ENCODE measurements around the gene INSL3. TPM values are rescaled to one million over a fixed set of nuclear protein-coding genes. Genes with fewer than 3 reads are reported as not detected.

The INSL3 gene
- total and polyA plus RNA-seq, 2 of the 13 experiments (the other 11 are each of a cell fraction or from before 2014, with no cell fraction given), result 0.30 TPM; not detected in 1

DNA sequence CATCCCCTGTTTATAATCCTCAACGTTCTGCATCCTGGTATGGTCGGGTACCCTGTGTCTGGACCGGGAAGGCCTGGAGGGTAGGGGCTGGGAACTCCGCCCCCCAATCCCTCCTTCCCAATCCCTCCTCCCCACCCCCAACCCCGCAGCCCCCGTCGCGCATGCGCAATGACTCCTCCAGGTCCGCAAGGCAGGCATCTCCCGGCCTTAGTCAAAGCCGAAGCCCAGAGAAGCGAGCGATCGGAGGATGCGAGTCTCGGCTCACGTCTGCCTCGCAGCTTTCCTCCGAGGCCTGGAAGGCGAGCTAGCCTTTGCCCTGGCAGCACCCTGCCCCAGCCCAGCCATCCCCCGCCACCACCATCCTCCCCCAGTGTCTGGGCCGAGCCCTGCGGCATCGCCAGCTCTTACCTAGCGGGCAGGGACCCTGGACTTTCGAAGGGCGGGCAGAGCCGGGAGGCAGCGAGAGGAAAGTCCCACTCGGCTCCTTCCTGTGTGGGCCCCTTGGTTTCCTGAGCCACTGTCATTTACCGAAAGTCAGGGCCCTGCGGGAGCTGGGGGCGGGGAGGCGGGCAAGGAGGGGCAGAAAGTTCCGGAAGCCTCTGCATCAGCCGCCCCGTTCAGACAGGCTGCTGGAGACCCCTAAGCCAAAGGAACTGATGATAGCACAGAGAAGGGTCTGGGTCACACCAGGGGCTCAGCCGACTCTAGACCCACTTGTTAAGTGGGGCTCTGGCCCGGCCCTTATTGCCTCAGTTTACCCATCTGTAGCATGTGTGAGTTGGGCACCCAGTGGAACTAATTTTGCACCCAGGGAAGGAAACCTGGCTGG is 26.4 kb upstream of the INSL3 start, which contains the start of gene JAK3 (continued):
- TF ChIP-seq STAG1 (CRISPR knock-in tag; IDR thresholded peaks at IDR 0.05), result no peak
- no peak for TF ChIP-seq BHLHE40 (IDR thresholded peaks at IDR 0.05; ENCODE audit: low read length)
- TF ChIP-seq NFIB (CRISPR knock-in tag; IDR thresholded peaks at IDR 0.05; ENCODE audit: borderline replicate concordance), result no peak
- no peak for TF ChIP-seq TBL1XR1 (IDR thresholded peaks at IDR 0.05; ENCODE audit: borderline replicate concordance, low read length, partially characterized antibody)
- 0 out of 2 replicates have a peak, but pooled peaks have one; percentile 24 for TF ChIP-seq ZMYM3 (CRISPR knock-in tag; IDR thresholded peaks at IDR 0.05)
- TF ChIP-seq ZBTB38 (CRISPR knock-in tag; IDR thresholded peaks at IDR 0.05), result no peak
- 0 out of 2 replicates have a peak, but pooled peaks have one; percentile 23 for TF ChIP-seq SIN3A (IDR thresholded peaks at IDR 0.05; ENCODE audit: borderline replicate concordance, low read depth, low read length)
- TF ChIP-seq ZNF616 (CRISPR knock-in tag; IDR thresholded peaks at IDR 0.05; ENCODE audit: low read depth), result no peak
- TF ChIP-seq NR3C1 (CRISPR knock-in tag; IDR thresholded peaks at IDR 0.05), result no peak
- TF ChIP-seq TARDBP (CRISPR knock-in tag; IDR thresholded peaks at IDR 0.05), result no peak
- no peak for TF ChIP-seq TP53 (CRISPR knock-in tag; conservative IDR thresholded peaks at IDR 0.05)
- TF ChIP-seq ELF4 (CRISPR knock-in tag; IDR thresholded peaks at IDR 0.05; ENCODE audit: borderline replicate concordance), result no peak
- TF ChIP-seq, protein P1, sequence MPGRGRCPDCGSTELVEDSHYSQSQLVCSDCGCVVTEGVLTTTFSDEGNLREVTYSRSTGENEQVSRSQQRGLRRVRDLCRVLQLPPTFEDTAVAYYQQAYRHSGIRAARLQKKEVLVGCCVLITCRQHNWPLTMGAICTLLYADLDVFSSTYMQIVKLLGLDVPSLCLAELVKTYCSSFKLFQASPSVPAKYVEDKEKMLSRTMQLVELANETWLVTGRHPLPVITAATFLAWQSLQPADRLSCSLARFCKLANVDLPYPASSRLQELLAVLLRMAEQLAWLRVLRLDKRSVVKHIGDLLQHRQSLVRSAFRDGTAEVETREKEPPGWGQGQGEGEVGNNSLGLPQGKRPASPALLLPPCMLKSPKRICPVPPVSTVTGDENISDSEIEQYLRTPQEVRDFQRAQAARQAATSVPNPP (CRISPR knock-in tag; IDR thresholded peaks at IDR 0.05), result no peak
- no peak for TF ChIP-seq ZFP82 (CRISPR knock-in tag; IDR thresholded peaks at IDR 0.05; ENCODE audit: borderline replicate concordance)
- no peak for TF ChIP-seq TMF1 (CRISPR knock-in tag; IDR thresholded peaks at IDR 0.05; ENCODE audit: low read depth)
- TF ChIP-seq, protein P2, sequence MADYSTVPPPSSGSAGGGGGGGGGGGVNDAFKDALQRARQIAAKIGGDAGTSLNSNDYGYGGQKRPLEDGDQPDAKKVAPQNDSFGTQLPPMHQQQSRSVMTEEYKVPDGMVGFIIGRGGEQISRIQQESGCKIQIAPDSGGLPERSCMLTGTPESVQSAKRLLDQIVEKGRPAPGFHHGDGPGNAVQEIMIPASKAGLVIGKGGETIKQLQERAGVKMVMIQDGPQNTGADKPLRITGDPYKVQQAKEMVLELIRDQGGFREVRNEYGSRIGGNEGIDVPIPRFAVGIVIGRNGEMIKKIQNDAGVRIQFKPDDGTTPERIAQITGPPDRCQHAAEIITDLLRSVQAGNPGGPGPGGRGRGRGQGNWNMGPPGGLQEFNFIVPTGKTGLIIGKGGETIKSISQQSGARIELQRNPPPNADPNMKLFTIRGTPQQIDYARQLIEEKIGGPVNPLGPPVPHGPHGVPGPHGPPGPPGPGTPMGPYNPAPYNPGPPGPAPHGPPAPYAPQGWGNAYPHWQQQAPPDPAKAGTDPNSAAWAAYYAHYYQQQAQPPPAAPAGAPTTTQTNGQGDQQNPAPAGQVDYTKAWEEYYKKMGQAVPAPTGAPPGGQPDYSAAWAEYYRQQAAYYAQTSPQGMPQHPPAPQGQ (CRISPR knock-in tag; IDR thresholded peaks at IDR 0.05; ENCODE audit: borderline replicate concordance), result no peak
- no peak for TF ChIP-seq ATAD3A (CRISPR knock-in tag; IDR thresholded peaks at IDR 0.05)
- no peak for TF ChIP-seq ZNF274 (CRISPR knock-in tag; IDR thresholded peaks at IDR 0.05)
- peak; percentile 53; the same call in 1 of the 2 replicates for TF ChIP-seq ZFY (CRISPR knock-in tag; IDR thresholded peaks at IDR 0.05)
- TF ChIP-seq RFXANK (CRISPR knock-in tag; IDR thresholded peaks at IDR 0.05), result no peak
- TF ChIP-seq ZNF33B (CRISPR knock-in tag; IDR thresholded peaks at IDR 0.05), result no peak
- TF ChIP-seq CHD2 (IDR thresholded peaks at IDR 0.05; ENCODE audit: low read depth, low read length), result no peak
- no peak for TF ChIP-seq FOXK2 (IDR thresholded peaks at IDR 0.05)
- no peak for TF ChIP-seq SATB2 (CRISPR knock-in tag; IDR thresholded peaks at IDR 0.05)
- no peak for TF ChIP-seq SNAI1 (CRISPR knock-in tag; IDR thresholded peaks at IDR 0.05; ENCODE audit: borderline replicate concordance)
- TF ChIP-seq, protein P3, sequence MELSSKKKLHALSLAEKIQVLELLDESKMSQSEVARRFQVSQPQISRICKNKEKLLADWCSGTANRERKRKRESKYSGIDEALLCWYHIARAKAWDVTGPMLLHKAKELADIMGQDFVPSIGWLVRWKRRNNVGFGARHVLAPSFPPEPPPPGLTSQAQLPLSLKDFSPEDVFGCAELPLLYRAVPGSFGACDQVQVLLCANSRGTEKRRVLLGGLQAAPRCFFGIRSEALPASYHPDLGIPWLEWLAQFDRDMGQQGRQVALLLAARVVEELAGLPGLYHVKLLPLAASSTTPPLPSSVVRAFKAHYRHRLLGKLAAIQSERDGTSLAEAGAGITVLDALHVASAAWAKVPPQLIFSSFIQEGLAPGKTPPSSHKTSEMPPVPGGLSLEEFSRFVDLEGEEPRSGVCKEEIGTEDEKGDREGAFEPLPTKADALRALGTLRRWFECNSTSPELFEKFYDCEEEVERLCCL (CRISPR knock-in tag; IDR thresholded peaks at IDR 0.05; ENCODE audit: borderline replicate concordance), result no peak
- TF ChIP-seq, protein P4, sequence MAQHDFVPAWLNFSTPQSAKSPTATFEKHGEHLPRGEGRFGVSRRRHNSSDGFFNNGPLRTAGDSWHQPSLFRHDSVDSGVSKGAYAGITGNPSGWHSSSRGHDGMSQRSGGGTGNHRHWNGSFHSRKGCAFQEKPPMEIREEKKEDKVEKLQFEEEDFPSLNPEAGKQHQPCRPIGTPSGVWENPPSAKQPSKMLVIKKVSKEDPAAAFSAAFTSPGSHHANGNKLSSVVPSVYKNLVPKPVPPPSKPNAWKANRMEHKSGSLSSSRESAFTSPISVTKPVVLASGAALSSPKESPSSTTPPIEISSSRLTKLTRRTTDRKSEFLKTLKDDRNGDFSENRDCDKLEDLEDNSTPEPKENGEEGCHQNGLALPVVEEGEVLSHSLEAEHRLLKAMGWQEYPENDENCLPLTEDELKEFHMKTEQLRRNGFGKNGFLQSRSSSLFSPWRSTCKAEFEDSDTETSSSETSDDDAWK (CRISPR knock-in tag; IDR thresholded peaks at IDR 0.05), result no peak
